ENCODE data around the gene ARHGEF7. TPM values are rescaled to one million over a fixed set of nuclear protein-coding genes. Genes with fewer than 3 reads are reported as not detected.
"Not testable (repeated sequence)": the region's sequence is repeated elsewhere in the genome, so short reads cannot be mapped to it uniquely, and the experiment has no call there.

Gene ARHGEF7
- total RNA-seq, 1 experiment from 2014 or later, result 41.5 TPM

- DNase-seq (ENCODE audit: low spot score), result no peak
Observed at GRCh38 chr13:111251646-111252445, 136.7 kb downstream of the ARHGEF7 start.

DNA sequence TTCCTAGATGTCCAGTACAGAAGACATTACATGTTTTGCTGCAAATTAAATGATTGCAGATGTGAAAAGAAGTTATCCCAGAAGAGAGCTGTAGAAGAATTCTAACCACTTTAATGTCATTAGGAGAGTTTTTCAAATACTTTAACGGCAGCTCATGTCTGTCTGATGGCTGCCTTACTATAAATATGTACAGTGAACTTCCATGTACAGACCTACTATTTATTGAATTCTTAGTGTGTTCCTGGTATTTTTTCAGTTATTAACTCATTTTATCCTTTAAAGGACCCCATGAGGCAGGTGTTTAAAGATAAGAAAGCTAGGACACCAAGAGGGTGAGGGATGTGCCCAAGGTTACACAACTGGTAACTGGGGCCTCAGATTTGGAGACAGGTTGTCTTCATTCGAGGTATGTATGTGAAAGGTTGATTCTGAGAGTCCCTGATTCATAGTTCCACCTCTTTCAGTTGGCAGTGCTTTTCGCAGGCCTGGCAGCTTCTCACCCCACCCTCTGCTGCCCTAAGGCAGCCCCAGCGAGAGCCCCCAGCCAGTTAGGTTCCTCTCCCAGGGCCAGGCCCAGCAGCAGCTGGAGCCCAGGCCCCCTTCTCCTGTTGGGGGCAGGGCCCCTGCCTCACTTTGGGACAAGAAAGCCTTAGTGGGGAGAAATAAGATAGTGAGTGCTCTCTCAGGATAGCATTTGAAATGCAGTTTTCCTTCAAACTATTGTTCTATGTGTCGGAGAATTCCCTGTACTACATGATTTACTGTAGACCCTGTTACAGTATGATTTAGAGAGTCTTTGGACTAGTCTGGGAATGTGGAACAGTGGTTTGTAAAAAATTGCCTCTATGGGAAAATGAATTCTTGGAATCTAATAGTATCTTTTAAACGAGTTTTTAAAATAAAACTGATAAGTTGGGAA lies 137.6 kb downstream of the ARHGEF7 start:
- DNase-seq (ENCODE audit: low spot score), result no peak

GRCh38 chr13:111253365-111253872 lies 138.3 kb downstream of the ARHGEF7 start:
- DNase-seq (ENCODE audit: low spot score), result no peak

DNA sequence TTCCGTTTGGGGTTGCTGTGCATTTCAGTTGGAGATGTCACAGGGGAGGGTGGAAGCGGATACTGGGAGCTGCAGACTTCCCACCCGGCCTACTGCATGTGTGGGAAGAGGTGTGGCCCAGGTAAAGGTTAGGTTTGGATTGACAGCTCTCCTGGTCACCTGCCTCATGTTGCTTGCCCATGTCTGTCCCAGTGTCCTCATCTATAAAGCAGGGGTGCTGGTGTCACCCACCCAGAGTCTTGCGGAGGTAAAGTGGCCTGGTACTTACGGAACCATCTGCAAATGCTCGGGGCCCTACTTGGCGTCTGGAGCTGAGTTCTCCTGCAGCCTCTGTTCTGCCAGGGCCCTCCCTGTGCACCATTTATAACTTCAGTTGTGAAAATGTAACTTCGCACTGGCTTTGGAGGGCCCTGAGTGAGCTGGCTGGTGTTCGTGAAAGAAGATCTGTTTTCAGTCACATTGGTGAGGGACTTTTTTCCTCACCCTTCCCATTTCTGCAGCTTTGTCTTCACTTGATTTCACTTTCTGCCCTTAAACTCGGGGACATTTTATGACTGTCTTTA lies 140.2 kb downstream of the ARHGEF7 start:
- DNase-seq (ENCODE audit: low spot score), result no peak

- no peak for DNase-seq (ENCODE audit: low spot score)
Observed at GRCh38 chr13:111256458-111256857, 141.3 kb downstream of the ARHGEF7 start.

- DNase-seq (ENCODE audit: low spot score), result no peak
Observed at GRCh38 chr13:111256946-111257345, 141.8 kb downstream of the ARHGEF7 start.

GRCh38 chr13:111257899-111258298 lies 142.8 kb downstream of the ARHGEF7 start:
- DNase-seq (ENCODE audit: low spot score), result not testable (repeated sequence)

- no peak for DNase-seq (ENCODE audit: low spot score)
Observed at GRCh38 chr13:111258637-111259036, 143.5 kb downstream of the ARHGEF7 start.

- no peak for DNase-seq (ENCODE audit: low spot score)
Observed at GRCh38 chr13:111259058-111259457, 143.9 kb downstream of the ARHGEF7 start.

- DNase-seq (ENCODE audit: low spot score), result no peak
Observed at GRCh38 chr13:111261326-111261725, 146.2 kb downstream of the ARHGEF7 start.

DNA sequence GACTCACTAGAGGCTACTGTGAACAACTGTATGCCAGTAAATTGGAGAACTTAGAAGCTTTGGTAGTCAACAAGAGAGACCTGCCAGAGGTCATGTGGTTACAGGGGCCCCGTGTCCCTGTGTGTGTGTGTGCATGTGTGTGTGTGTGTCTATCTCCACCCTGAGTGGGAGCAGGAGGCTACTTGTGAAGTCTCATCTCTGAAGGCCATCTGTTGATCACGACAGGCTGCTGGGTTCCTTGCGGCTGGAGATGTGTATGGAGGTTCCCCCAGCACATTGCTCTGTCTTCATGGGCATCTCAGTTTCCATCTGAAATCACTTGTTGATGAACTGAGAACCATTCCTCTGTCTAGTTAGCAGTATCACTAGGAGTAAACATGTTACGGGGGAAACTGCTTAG lies 147.2 kb downstream of the ARHGEF7 start:
- DNase-seq (ENCODE audit: low spot score), result no peak

DNA sequence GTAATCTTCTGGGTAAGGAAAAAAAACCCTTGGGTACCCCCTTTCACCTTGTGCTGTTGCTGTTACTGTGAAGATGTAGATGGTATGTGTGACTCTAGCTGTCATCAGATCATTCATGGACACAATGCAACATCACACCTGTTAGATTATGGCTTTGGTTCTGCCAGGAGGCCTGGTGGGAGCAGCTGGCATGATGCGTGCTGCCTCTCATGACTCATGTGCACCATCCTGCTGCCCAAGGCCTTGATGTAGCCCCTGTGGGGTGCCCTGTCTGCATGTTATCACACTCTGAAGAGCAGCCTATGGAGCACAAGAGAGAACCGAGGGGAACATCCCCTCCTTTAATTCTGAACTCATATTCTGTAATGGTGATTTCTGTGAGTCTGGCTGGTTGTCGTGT lies 147.6 kb downstream of the ARHGEF7 start:
- no peak for DNase-seq (ENCODE audit: low spot score)

DNA sequence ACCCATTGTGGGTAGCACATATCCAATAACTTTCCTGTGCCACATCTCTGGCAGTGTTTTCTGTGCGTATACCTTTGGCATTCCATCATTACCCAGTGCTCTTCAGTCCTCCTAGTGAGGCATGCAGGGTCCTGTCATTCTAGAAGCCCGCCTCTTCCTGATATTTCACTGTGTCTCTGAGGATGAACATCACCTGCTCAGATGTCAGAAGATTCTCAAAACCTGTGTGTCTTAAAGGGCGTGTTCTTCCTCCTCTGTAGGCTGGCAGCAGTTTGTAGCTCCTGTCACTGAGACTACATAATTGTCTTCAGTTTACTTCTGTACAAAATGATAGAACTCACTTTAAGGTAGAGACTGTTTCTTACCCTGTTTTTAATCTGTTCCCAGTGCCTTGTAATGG lies 148.5 kb downstream of the ARHGEF7 start:
- DNase-seq (ENCODE audit: low spot score), result no peak

- no peak for DNase-seq (ENCODE audit: low spot score)
Observed at GRCh38 chr13:111265006-111265700, 150.0 kb downstream of the ARHGEF7 start.

DNA sequence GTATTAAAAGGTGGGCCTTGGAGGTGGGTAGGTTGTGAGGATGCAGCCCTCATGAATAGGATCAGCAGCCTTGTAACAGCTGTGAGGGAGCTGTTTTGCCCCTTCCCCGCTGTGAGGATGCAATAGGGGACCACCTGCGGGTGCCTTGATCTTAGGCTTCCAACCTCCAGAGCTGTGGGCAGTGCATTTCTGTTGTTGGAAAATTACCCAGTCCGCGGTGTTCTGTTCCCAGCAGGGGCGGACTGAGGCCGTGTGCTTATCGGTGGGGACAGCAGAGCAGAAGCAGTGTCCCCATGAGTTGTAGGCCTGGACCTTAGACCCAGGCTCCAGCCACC lies 150.6 kb downstream of the ARHGEF7 start:
- no peak for DNase-seq (ENCODE audit: low spot score)

- DNase-seq (ENCODE audit: low spot score), result no peak
Observed at GRCh38 chr13:111267205-111267604, 152.1 kb downstream of the ARHGEF7 start.

- no peak for DNase-seq (ENCODE audit: low spot score)
Observed at GRCh38 chr13:111267784-111268183, 152.7 kb downstream of the ARHGEF7 start.

DNA sequence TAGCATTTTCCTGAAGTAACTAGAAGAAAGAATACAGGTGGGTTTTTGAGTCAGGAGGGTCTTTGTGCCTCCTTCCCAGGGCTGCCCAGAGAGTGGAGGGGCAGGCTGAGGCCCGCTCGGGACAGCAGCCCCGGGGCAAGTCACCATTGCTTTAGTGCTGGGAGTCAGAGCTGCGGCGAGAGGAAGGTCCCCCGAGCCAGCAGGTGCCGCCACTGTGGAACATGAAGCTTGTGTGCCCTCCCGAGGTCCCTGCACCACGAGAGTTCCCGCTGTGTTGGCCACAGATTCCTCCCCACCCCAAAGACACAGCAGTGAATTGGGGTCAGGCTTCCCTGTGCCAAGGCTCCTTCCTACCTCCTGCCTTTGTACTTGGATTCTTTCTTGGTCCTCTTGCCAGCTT lies 154.4 kb downstream of the ARHGEF7 start:
- no peak for DNase-seq (ENCODE audit: low spot score)

DNA sequence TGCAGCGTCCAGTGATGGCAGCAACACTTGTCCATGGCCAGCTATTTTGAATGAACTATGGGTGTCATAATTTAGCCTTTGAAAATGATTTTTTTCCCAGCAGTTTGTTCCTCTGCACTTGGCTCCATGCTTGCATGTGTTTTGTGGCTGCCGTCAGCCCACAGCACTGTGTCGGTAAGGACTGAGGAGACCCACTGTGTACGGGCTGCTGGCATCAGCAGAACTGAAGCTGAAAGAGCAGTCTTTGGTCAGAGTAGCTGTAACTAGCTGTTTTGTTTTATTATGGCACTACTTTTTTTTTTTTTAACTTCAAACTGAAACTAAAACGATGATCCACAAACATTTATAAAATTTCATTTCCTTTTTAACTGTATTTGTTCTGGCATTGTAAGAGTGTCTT lies 155.0 kb downstream of the ARHGEF7 start:
- no peak for DNase-seq (ENCODE audit: low spot score)

- no peak for DNase-seq (ENCODE audit: low spot score)
Observed at GRCh38 chr13:111270765-111271698, 155.9 kb downstream of the ARHGEF7 start.
